MG63 (cell line): ENCODE results near the gene NDUFAF3. TPM values are rescaled to one million over a fixed set of nuclear protein-coding genes. Genes with fewer than 3 reads are reported as not detected.

Experiments used
- DNase-seq: peaks from one replicate; pipeline ENCODE4 v3.0.0-alpha.2; 2020
- H3K27me3 ChIP-seq: fragments of 250-450 bp; sonication (Bioruptor Pico); 2 replicates; pipeline ENCODE4 v1.5.1; 2020; ENCODE audit warnings: mild to moderate bottlenecking, moderate library complexity
- H3K36me3 ChIP-seq: fragments of 250-450 bp; sonication (Bioruptor Pico); 2 replicates; pipeline ENCODE4 v1.5.1; 2020; ENCODE audit warnings: mild to moderate bottlenecking, moderate library complexity
- H3K4me3 ChIP-seq: fragments of 250-450 bp; sonication (Bioruptor Pico); 2 replicates; pipeline ENCODE4 v1.5.1; 2020; ENCODE audit warnings: mild to moderate bottlenecking, moderate library complexity
- H3K9me3 ChIP-seq: fragments of 250-450 bp; sonication (Bioruptor Pico); 2 replicates; pipeline ENCODE4 v1.5.1; 2020; ENCODE audit warnings: mild to moderate bottlenecking, moderate library complexity
- total RNA-seq: library from RNA; depleted of rRNA; stranded (reverse); fragments of >200 nt; shearing (Covaris generic); gene quantifications from 2 replicates; pipeline ENCODE4 v1.2.3, GENCODE V29; 2014; ENCODE audit warnings: low replicate concordance

NDUFAF3 gene
- total RNA-seq, 1 experiment from 2014 or later = 91.3 TPM

GRCh38 chr3:49025005-49025792 lies 3.3 kb downstream of the NDUFAF3 start:
- H3K4me3 ChIP-seq = no peak overlapping the region
- no peaks in the 10 kb centered on the region for H3K9me3 ChIP-seq
- H3K27me3 ChIP-seq = no peaks in the 10 kb centered on the region
- no peak for DNase-seq
- H3K36me3 ChIP-seq = peaks cover 46% of the 10 kb centered on the region

GRCh38 chr3:49025793-49026520 lies 4.0 kb downstream of the NDUFAF3 start:
- no peak for DNase-seq
- H3K36me3 ChIP-seq = peaks cover 46% of the 10 kb centered on the region

GRCh38 chr3:49026536-49026935 lies 4.6 kb downstream of the NDUFAF3 start:
- H3K36me3 ChIP-seq = peaks cover 48% of the 10 kb centered on the region
- H3K4me3 ChIP-seq = no peak overlapping the region
- no peak for DNase-seq
- no peaks in the 10 kb centered on the region for H3K9me3 ChIP-seq
- H3K27me3 ChIP-seq = no peaks in the 10 kb centered on the region

More at GRCh38 chr3:49025793-49026520, 4.0 kb downstream of the NDUFAF3 start:
- Histone ChIP-seq H3K9me3 (no peaks in the 10 kb centered on the region), H3K4me3 (no peak overlapping the region), H3K27me3 (no peaks in the 10 kb centered on the region)

GRCh38 chr3:49027634-49028033 lies 5.7 kb downstream of the NDUFAF3 start:
- Histone ChIP-seq H3K4me3 (peak overlapping the region; percentile 82; the same call in 1 of the 2 replicates), H3K36me3 (peaks cover 50% of the 10 kb centered on the region), H3K9me3 (no peaks in the 10 kb centered on the region), H3K27me3 (no peaks in the 10 kb centered on the region)
- DNase-seq = no peak

GRCh38 chr3:49028298-49028672 lies 6.4 kb downstream of the NDUFAF3 start:
- no peak for DNase-seq
- Histone ChIP-seq H3K9me3 (no peaks in the 10 kb centered on the region), H3K27me3 (no peaks in the 10 kb centered on the region), H3K4me3 (peak overlapping the region; percentile 82), H3K36me3 (peaks cover 52% of the 10 kb centered on the region)

- Histone ChIP-seq H3K36me3 (peaks cover 55% of the 10 kb centered on the region), H3K9me3 (no peaks in the 10 kb centered on the region), H3K4me3 (peak within 1 kb of the TSS; percentile 82), H3K27me3 (no peaks in the 10 kb centered on the region)
- peak; percentile 83 for DNase-seq
Observed at GRCh38 chr3:49028673-49029562, 7.0 kb downstream of the NDUFAF3 start, which contains the start of gene IMPDH2. IMPDH2 (minus strand) TSS chr3:49029398; CDS start chr3:49029350, 48 bp downstream.

- DNase-seq = no peak
- Histone ChIP-seq H3K36me3 (peaks cover 52% of the 10 kb centered on the region), H3K27me3 (no peaks in the 10 kb centered on the region), H3K4me3 (peak overlapping the region; percentile 82), H3K9me3 (no peaks in the 10 kb centered on the region)
Observed at GRCh38 chr3:49029563-49029884, 7.6 kb downstream of the NDUFAF3 start.

- Histone ChIP-seq H3K27me3 (no peaks in the 10 kb centered on the region), H3K9me3 (no peaks in the 10 kb centered on the region), H3K36me3 (peaks cover 45% of the 10 kb centered on the region), H3K4me3 (no peak overlapping the region)
- DNase-seq = no peak
Observed at GRCh38 chr3:49030321-49030720, 8.4 kb downstream of the NDUFAF3 start.

- peaks cover 27% of the 10 kb centered on the region for H3K36me3 ChIP-seq
- no peaks in the 10 kb centered on the region for H3K9me3 ChIP-seq
- DNase-seq = no peak
- no peaks in the 10 kb centered on the region for H3K27me3 ChIP-seq
- no peak overlapping the region for H3K4me3 ChIP-seq
Observed at GRCh38 chr3:49032646-49033304, 10.9 kb downstream of the NDUFAF3 start.

GRCh38 chr3:49034650-49035049 lies 12.7 kb downstream of the NDUFAF3 start:
- Histone ChIP-seq H3K9me3 (no peaks in the 10 kb centered on the region), H3K4me3 (no peak overlapping the region), H3K27me3 (no peaks in the 10 kb centered on the region), H3K36me3 (peaks cover 16% of the 10 kb centered on the region)
- no peak for DNase-seq

- no peak overlapping the region for H3K4me3 ChIP-seq
- no peaks in the 10 kb centered on the region for H3K9me3 ChIP-seq
- peaks cover 16% of the 10 kb centered on the region for H3K36me3 ChIP-seq
- DNase-seq = no peak
- H3K27me3 ChIP-seq = no peaks in the 10 kb centered on the region
Observed at GRCh38 chr3:49035281-49035680, 13.4 kb downstream of the NDUFAF3 start.

- DNase-seq = no peak
- H3K9me3 ChIP-seq = no peaks in the 10 kb centered on the region
- no peaks in the 10 kb centered on the region for H3K27me3 ChIP-seq
- H3K36me3 ChIP-seq = peaks cover 33% of the 10 kb centered on the region
- no peak overlapping the region for H3K4me3 ChIP-seq
Observed at GRCh38 chr3:49053543-49053942, 31.6 kb downstream of the NDUFAF3 start.

GRCh38 chr3:49054344-49054862 lies 32.5 kb downstream of the NDUFAF3 start:
- no peak for DNase-seq
- H3K36me3 ChIP-seq = peaks cover 33% of the 10 kb centered on the region
- H3K4me3 ChIP-seq = no peak overlapping the region
- H3K27me3 ChIP-seq = no peaks in the 10 kb centered on the region
- H3K9me3 ChIP-seq = no peaks in the 10 kb centered on the region

- DNase-seq = no peak
- Histone ChIP-seq H3K4me3 (no peak overlapping the region), H3K36me3 (peaks cover 34% of the 10 kb centered on the region), H3K27me3 (no peaks in the 10 kb centered on the region), H3K9me3 (no peaks in the 10 kb centered on the region)
Observed at GRCh38 chr3:49057268-49057667, 35.3 kb downstream of the NDUFAF3 start.

- no peaks in the 10 kb centered on the region for H3K27me3 ChIP-seq
- DNase-seq = no peak
- H3K4me3 ChIP-seq = no peak overlapping the region
- H3K9me3 ChIP-seq = no peaks in the 10 kb centered on the region
- H3K36me3 ChIP-seq = peaks cover 34% of the 10 kb centered on the region
Observed at GRCh38 chr3:49058011-49058410, 36.1 kb downstream of the NDUFAF3 start.
